Breast epithelium (tissue), 4 donors: Measurements from ENCODE around the gene LMCD1. TPM values are rescaled to one million over a fixed set of nuclear protein-coding genes. Genes with fewer than 3 reads are reported as not detected.
A peak's percentile ranks its signal among the peaks of the same experiment; 100 is the strongest.

ENCODE experiments used
- DNase-seq, 2 donors: peaks; one replicate each; pipeline ENCODE4 v3.0.0-alpha.2; 2019; ENCODE audit warnings: low spot score in 2 of 2
- H3K27ac ChIP-seq, 2 donors: fragments of 200-600 bp; sonication (generic) in 1 of 2; one replicate each; pipeline ENCODE4 v1.5.1; 2016 to 2019; ENCODE audit warnings: mild to moderate bottlenecking in 1 of 2
- H3K27me3 ChIP-seq, 2 donors: fragments of 200-600 bp; sonication (generic) in 1 of 2; one replicate each; pipeline versions ENCODE4 v1.5.1 to v1.6.0; 2017 to 2019; ENCODE audit warnings: control low read depth in 1 of 2, mild to moderate bottlenecking in 1 of 2
- H3K36me3 ChIP-seq: fragments of 200-600 bp; one replicate; pipeline ENCODE4 v1.5.1; 2019
- H3K4me1 ChIP-seq, 2 donors: fragments of 200-600 bp; sonication (generic); one replicate each; pipeline ENCODE4 v1.5.1; 2016 to 2019; ENCODE audit warnings: control low read depth in 1 of 2
- H3K4me3 ChIP-seq, 3 donors: fragments of 200-600 bp; sonication (generic); 1 replicate in 2 of 3; 2 replicates in 1 of 3; pipeline ENCODE4 v1.5.1; 2016 to 2019; ENCODE audit warnings: mild to moderate bottlenecking in 3 of 3, moderate library complexity in 2 of 3
- H3K9me3 ChIP-seq, 2 donors: fragments of 200-600 bp; sonication (generic) in 1 of 2; one replicate each; pipeline ENCODE4 v1.5.1; 2016 to 2019; ENCODE audit warnings: control low read depth in 1 of 2
- POLR2A ChIP-seq: fragments of 450-650 bp; IDR thresholded peaks from one replicate; pipeline ENCODE4 v1.6.1; 2016; ENCODE audit warnings: antibody characterized with exemption, mild to moderate bottlenecking, moderate library complexity
- POLR2AphosphoS5 ChIP-seq, 3 donors: sonication (generic); formaldehyde crosslinking; IDR thresholded peaks; one replicate each; pipeline ENCODE4 v1.6.1; 2017; ENCODE audit warnings: antibody characterized with exemption in 3 of 3
- intact Hi-C: fragments of 100-400 bp; cut with DNase I; formaldehyde crosslinking; loops from one replicate; pipeline ENCODE4 v1.15.1; 2023; ENCODE audit warnings: low total_unique reads
- total RNA-seq, 3 donors: library from RNA; depleted of rRNA; stranded (reverse); fragments of >200 nt; gene quantifications; one replicate each; pipeline ENCODE4 v1.1.0, GENCODE V29; 2016
- TF ChIP-seq, protein P1 (sequence below), 3 donors: fragments of 450-650 bp; IDR thresholded peaks; one replicate each; pipeline ENCODE4 v1.5.1; 2016 to 2017; ENCODE audit warnings: antibody characterized with exemption in 3 of 3, mild to moderate bottlenecking in 3 of 3, moderate library complexity in 3 of 3

Gene LMCD1
- total RNA-seq, 3 donors from 2014 or later = 53.0 to 228 (median 105) TPM

GRCh38 chr3:8589880-8590556, 88.4 kb downstream of the LMCD1 start:
- TF ChIP-seq POLR2AphosphoS5 (IDR thresholded peaks at IDR 0.05) = no peak
- peak in 1 of 2 donors; percentile 65 for DNase-seq
- H3K27ac ChIP-seq = peak overlapping the region; percentile 19 to 35
- H3K9me3 ChIP-seq = no peaks in the 10 kb centered on the region
- intact Hi-C loops = no loop called here
- no peak overlapping the region for H3K4me3 ChIP-seq
- no peaks in the 10 kb centered on the region for H3K27me3 ChIP-seq
- H3K4me1 ChIP-seq = no peaks in the 10 kb centered on the region
- no peaks in the 10 kb centered on the region for H3K36me3 ChIP-seq

DNA sequence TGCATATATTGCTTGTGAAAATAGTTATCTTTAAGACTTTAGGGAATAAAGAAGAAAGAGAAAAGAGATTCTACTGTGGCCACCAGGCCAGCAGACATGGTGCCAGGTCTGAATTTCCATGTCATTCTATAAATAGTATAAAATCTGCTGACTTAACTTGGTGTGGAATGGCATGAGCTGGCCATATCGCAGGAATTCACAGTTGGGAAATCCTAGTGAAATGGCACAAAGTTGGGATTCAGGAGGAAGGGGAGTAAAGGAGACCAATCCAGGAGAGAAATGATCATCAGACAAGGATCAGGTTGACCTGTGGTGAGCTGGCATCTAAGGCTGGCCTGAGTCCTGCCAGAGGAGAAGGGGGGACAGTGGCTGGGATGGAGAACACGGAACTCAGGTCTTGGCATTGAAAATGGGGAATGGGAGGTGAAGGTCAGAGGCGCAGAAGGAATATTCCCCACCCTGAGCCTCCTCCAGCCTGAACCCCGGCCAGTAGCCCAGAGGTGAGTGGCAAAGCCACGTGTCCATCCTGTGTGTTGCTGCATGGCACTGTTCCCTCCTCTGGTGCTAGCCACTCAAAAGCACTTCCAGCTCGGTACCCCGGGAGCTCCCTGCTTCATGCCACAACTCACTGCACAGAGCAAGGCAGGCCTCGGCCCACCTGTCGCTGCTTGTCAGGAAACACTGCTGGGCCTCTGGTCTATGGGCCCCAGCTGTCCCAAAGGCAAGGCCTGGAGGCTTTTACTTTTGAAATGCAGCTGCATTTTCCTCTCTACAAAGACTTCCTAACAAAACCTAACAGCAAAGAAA, 91.6 kb downstream of the LMCD1 start:
- Histone ChIP-seq H3K27me3 (no peaks in the 10 kb centered on the region), H3K4me1 (no peaks in the 10 kb centered on the region), H3K27ac (no peak overlapping the region), H3K4me3 (no peak overlapping the region), H3K9me3 (no peaks in the 10 kb centered on the region), H3K36me3 (no peaks in the 10 kb centered on the region)
- intact Hi-C loops = no loop called here
- TF ChIP-seq, protein P1, sequence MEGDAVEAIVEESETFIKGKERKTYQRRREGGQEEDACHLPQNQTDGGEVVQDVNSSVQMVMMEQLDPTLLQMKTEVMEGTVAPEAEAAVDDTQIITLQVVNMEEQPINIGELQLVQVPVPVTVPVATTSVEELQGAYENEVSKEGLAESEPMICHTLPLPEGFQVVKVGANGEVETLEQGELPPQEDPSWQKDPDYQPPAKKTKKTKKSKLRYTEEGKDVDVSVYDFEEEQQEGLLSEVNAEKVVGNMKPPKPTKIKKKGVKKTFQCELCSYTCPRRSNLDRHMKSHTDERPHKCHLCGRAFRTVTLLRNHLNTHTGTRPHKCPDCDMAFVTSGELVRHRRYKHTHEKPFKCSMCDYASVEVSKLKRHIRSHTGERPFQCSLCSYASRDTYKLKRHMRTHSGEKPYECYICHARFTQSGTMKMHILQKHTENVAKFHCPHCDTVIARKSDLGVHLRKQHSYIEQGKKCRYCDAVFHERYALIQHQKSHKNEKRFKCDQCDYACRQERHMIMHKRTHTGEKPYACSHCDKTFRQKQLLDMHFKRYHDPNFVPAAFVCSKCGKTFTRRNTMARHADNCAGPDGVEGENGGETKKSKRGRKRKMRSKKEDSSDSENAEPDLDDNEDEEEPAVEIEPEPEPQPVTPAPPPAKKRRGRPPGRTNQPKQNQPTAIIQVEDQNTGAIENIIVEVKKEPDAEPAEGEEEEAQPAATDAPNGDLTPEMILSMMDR (IDR thresholded peaks at IDR 0.05) = no peak
- TF ChIP-seq POLR2AphosphoS5 (IDR thresholded peaks at IDR 0.05) (no peak), POLR2A (no peak)
- DNase-seq = no peak

DNA sequence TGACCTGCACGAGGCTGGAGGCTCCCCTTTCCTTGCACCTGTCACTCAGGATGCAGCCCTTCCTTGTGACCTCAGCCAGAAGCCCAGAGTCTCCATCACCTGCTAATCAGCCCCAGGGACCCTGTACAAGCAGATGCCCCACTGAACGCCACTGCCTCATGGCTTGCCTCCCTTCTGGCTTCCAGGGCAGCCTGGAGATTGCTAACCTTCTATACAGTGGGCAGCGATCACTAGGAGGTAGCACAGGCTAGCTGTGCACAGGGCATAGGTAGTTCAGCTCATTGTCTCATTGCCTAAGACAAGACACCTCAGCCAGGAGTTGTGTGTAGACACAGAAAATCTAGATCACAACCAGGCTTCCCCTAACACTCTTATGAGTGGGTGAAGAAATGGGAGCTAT, 93.6 kb downstream of the LMCD1 start:
- TF ChIP-seq POLR2A (no peak), POLR2AphosphoS5 (IDR thresholded peaks at IDR 0.05) (no peak)
- TF ChIP-seq, protein P1 (IDR thresholded peaks at IDR 0.05) = no peak
- no peaks in the 10 kb centered on the region for H3K9me3 ChIP-seq
- no peak overlapping the region for H3K27ac ChIP-seq
- no peaks in the 10 kb centered on the region for H3K36me3 ChIP-seq
- no peaks in the 10 kb centered on the region for H3K27me3 ChIP-seq
- H3K4me1 ChIP-seq = no peaks in the 10 kb centered on the region
- DNase-seq = no peak
- H3K4me3 ChIP-seq = no peak overlapping the region
- intact Hi-C loops = no loop called here

DNA sequence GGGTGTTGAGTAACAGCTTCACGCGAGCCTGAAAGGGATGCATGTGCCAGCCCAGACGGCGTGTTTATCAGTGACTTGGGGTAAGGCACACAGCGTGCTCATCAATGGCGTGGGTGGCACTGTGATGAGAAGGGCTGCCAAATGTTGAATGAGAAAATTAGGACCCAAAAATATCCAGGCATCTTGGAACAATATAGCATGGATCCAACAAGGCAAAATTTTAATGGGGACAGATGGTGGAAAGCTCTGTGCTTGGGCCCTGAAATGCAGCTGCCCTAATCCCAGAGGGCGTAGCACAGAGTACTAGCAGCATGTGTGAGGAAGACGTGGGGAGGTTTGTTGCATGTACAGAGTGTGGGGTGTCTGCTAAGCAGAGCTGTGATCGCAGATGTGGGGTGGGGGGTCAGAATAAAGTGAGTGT, 94.1 kb downstream of the LMCD1 start:
- Histone ChIP-seq H3K4me3 (no peak overlapping the region), H3K4me1 (no peaks in the 10 kb centered on the region), H3K27me3 (no peaks in the 10 kb centered on the region), H3K27ac (no peak overlapping the region), H3K9me3 (no peaks in the 10 kb centered on the region), H3K36me3 (no peaks in the 10 kb centered on the region)
- TF ChIP-seq POLR2A (no peak), POLR2AphosphoS5 (IDR thresholded peaks at IDR 0.05) (no peak)
- TF ChIP-seq, protein P1 (IDR thresholded peaks at IDR 0.05) = no peak
- DNase-seq = no peak
- intact Hi-C loops = no loop called here

GRCh38 chr3:8596321-8597218, 94.9 kb downstream of the LMCD1 start:
- Histone ChIP-seq H3K36me3 (no peaks in the 10 kb centered on the region), H3K27me3 (no peaks in the 10 kb centered on the region), H3K9me3 (no peaks in the 10 kb centered on the region), H3K4me1 (no peaks in the 10 kb centered on the region), H3K27ac (no peak overlapping the region), H3K4me3 (no peak overlapping the region)
- DNase-seq = no peak
- intact Hi-C loops = no loop called here
- TF ChIP-seq, protein P1 (IDR thresholded peaks at IDR 0.05) = no peak
- TF ChIP-seq POLR2A (no peak), POLR2AphosphoS5 (IDR thresholded peaks at IDR 0.05) (no peak)
